ENCODE measurements around the gene SORT1.
"Not testable (repeated sequence)": the region's sequence is repeated elsewhere in the genome, so short reads cannot be mapped to it uniquely, and the experiment has no call there.

SORT1 gene

GRCh38 chr1:109335091-109335490 lies 62.6 kb downstream of the SORT1 start:
- DNase-seq: no peak

DNA sequence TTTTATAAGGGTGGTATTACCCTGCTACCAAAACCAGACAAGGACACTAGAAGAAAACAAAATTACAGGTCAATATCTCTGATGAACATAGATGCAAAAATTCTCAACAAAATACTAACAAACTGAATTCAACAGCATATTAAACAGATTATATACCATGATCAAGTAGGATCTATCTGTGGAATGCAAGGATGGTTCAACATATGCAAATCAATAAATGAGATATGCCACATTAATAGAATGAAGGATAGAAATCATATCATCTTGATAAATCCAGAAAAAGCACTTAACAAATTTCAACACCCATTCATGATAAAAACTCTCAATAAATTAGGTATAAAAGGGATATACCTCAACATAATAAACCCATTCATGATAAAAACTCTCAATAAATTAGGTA lies 66.6 kb downstream of the SORT1 start:
- DNase-seq: no peak

- no peak for DNase-seq
Measured at GRCh38 chr1:109327285-109327684, 70.4 kb downstream of the SORT1 start.

GRCh38 chr1:109322974-109323373 lies 74.7 kb downstream of the SORT1 start:
- no peak for DNase-seq

GRCh38 chr1:109319114-109319513 lies 78.6 kb downstream of the SORT1 start:
- DNase-seq: no peak

DNA sequence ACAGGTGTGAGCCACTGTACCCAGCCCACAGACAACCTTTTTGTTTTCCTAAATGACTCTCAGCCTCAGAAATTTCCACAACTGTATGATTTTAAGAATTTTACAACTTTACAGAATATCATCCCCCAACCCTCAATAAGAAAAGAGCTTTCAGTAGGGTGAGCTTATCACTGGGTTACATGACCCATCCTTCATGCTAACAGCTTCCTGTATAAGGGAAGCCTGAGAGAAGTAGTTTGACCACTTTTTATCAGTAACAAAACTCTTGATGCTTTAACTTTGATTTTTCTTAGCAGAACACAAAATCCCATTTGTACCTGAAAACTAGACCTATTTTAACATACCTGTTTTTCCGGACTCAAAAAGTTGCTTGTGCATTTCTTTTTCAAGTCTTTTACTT lies 81.2 kb downstream of the SORT1 start:
- no peak for DNase-seq

GRCh38 chr1:109315288-109315687 lies 82.4 kb downstream of the SORT1 start:
- no peak for DNase-seq

DNA sequence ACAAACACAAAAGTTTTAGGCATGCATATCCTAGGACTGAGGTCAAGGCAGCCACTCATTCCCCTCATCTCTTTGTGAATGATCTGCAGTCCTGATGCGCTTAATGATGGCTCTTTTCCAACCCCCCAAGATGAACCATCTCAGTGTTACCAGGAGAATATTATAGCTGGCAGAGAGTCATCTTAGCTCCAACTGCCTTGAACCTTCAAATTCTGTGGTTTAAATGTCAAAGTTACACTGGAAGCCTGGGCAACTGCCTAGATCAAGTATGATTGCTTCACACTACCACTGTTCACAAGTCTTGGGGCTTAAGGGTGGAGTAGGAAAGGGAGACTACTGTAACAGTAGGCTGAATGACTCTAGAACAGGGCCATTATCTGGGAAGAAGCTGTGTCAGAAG lies 82.9 kb downstream of the SORT1 start:
- DNase-seq: no peak

DNA sequence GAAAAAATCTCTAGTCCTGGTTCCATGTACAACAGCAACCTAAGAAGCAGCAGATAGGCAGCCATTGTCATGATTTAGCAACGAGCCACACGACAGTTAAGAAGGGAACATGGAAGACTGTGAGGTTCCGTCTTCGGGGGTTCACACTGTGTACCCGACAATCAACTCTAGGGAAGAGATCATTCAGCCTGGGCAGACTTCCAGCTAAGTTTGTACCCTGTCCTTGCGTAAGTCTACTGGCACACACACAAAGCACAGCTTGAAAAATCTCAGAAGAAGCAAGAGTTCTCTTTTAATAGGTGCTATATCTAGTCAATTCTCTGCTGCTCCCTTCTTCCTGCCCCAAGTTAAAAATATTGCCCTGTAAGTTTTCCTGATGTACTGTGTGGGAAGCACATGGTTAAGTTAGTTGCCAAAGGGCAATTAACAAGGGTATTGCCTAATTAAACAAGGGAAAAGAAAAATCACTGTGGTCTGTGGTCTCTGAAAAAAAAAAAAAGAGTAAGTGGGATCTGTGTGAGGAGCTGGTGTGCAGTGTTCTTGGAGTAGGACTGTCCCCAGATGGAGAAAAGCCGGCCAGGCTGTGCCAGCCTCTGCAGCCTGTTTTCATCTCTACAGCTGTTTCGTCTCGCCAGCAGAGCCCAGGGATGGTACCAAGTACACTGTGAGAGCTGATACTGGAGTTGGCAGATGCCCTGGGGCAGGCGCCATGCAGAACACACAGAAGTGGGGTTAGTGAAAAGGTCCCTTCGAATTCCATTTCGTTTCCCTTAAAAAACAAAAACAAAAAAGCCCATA lies 84.5 kb downstream of the SORT1 start:
- DNase-seq: no peak

GRCh38 chr1:109312246-109312645 lies 85.5 kb downstream of the SORT1 start:
- no peak for DNase-seq

GRCh38 chr1:109309347-109309746 lies 88.4 kb downstream of the SORT1 start:
- DNase-seq: no peak

DNA sequence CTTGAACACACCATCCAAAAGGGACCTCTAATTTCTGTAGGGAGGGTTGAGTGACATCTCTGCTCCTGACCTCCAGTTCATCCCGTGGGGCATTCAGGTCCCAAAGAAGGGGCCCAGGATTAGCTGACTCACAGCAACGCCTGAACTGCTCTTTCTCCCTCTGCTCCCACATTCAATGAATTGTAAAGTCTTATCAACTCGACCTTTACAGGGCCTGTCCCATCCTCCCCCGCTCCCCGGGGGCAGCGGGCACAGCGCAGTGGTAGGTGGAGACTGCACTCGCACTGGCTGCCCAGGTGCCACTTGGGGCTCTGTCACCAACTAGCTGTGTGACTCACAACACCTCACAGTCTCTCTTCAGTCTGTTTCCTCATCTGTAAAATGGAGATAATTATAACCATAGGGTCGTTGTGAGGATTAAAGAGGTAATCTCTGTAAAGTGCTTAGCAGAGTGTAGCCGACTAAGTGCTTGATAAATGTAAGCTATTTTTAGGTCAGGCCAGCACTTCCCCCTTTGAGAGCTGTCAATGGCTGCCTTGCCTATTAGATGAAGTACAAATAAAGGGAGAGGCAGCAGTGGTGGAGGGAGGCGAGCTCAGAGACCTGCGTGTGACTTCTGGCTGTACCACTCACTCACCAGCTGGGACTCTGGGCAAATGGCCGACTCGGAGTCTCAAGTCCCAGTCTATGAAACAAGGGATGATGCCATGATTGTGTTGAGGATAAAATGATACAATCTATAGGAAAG lies 90.3 kb downstream of the SORT1 start:
- no peak for DNase-seq

- DNase-seq: no peak
Measured at GRCh38 chr1:109306832-109307273, 90.9 kb downstream of the SORT1 start, which contains the start of gene MYBPHL. MYBPHL (minus strand) TSS chr1:109307011; CDS start chr1:109306991, 20 bp downstream.

DNA sequence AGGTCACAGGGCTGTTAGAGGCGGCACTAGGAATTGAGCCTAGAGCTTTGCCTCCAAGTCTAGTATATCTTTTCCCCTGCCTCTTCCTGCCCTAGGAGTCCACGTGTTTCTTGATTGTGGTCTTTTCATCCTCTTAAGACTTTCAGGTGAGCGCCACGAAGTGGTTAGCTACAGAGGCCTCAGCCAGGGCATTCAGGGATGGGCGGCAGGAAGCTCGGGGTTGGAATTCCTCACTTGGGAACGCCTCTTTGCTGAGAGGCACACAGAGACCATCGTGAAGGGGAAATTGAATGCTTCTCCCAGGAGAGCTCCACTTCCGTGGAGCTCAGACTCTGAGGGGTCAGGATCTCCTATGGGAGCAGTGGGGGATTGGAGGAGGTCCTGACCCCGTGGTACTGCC lies 91.7 kb downstream of the SORT1 start:
- DNase-seq: not testable (repeated sequence)

- DNase-seq: no peak
Measured at GRCh38 chr1:109304226-109304920, 93.3 kb downstream of the SORT1 start.

GRCh38 chr1:109301874-109302273 lies 95.8 kb downstream of the SORT1 start:
- no peak for DNase-seq

DNA sequence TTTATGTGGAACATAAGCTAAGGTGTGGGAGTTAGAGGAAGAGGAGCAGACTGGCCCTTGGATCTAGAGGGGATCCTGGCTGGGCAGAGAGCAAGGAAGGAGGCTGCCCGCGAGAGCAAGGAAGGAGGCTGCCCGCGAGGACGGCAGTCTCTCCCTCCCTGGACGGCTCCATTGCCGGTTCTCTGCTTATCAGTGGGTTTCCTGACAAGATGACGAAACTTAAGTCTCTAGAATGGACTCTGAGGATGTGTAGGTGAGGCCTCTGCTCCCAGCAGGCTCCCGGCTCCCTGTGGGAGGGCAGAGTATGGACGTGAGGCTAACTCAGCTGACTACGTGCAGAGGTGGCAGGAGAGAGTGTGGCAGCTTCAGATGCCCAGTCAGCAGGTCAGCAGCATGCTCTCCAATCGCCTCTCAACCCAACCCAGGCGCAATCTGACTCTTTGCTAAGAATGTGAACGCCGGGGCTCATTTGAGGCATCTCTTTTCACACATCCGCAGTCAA lies 97.0 kb downstream of the SORT1 start:
- no peak for DNase-seq

DNA sequence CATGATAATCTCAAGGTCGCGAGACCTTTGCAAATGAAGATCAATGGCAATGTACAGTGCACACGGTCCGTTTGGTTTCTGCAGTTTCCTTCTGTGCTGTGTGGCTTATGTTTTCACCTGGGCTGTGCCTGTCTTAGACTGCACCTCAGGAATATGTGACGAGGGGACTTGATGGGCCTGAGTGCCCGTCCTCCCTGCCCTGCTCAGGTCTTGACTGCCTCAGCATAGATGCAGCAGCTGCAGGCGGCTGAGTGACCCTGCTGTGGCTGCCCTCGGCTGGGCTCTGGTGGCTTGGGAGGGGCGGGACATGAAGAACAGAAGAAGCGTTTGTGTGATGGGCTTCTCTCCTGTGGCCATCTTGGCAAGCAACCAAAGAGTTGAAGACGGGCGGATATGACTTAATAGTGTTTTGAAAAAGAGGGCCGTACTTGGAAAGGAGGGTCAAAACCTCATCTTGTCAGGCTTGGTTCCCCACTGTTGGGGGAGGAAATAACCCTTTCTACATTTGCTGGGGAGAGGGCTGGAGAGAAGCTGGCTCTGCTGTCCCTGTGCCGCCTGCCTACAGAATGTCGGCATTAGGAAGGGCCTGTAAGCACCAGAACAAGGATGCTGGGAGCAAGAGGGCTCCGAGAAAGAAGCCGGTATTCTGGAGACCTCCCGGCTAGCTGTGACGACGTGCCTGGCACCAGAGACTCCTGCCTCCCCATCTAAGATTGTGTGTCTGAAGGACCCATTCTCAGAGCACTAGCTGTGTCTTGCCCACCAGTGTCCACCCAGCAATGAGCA lies 98.0 kb downstream of the SORT1 start:
- DNase-seq: no peak

DNA sequence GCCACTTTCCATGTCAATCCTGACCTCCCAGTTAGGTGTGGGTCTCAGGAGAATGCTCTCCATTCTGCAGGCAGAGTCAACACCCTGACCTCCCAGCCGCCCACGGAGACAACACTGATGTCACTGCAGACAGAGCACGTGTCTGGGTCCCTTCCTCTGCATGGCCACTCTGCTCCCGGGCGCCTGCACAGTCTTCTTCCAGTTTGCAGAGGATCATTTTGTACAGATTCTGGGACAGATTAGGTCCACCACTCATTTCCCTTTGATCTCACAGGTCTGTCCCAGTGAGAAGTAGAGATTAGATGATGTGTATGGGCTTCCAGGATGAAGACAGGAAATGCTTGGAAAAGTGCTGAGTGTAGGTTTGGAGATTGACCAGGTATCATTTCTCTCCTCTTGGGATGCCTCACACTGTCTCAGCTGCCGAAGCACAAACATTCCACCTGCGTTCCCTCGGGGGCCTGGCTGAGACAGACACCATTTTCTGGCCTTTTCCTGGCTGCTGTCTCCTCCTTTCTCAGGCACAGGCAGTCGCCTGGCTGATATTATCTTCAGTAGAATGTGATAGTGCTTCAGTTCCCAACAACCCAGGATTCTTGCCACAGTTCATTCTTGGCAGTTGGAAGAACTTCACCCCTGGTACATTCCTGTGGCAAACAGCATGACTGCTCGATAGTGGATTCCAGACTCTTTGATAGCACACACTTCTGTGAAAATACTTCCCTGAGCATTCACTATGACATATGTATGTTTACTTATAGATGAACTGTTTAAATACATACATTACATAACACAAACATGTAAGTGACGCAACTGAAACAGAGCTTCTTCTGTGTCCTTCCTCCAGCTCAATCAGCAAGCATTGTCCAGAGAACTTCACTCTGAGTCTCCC lies 98.8 kb downstream of the SORT1 start:
- no peak for DNase-seq

- no peak for DNase-seq
Measured at GRCh38 chr1:109296782-109297181, 100.9 kb downstream of the SORT1 start.

DNA sequence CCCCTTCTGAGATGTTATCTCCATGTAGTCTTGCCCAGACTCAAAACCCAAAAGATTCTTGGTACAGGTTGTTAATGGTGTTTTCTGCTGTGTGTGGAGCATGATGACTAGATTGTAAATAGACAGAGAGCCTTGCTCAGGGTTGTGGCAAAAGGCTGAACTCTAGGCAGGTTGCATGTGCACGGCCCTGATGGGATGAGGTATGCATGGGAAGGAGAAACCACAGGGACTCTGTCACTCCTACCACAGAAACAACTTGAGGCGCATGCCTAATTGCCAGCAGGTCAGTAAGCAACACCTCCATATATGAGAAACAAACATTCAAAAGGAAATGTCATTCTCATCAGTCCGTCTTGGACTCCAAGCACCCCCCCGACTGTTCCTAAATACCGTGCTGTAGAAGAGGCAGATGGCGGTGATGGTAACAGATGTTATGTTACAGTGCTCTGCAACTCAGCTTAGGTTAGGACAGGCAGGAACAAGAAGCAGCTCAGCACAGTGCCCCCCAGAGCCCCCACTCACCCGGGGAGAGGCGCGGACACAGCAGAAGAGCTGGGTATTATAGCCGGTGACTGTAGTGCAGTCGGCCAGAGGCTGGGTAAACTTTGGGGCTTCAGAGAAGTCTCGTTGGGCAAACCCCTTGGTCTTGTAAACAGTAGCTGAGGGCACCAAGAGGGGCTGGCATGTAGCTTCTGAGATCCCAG lies 101.9 kb downstream of the SORT1 start:
- DNase-seq: no peak

All from KG1 (cell line).